Measurements from ENCODE around the gene KIAA0232.

GRCh38 chr4:6773106-6773505, 9.4 kb upstream of the KIAA0232 start:
- TF ChIP-seq CTCF (IDR thresholded peaks at IDR 0.05 in 4 of 5, conservative IDR thresholded peaks at IDR 0.05 in 1 of 5) = no peak
- TF ChIP-seq POLR2A (IDR thresholded peaks at IDR 0.05) = no peak
